Endothelial cell of umbilical vein (primary cell): ENCODE data around the gene CACNA1E.

Experiments used
- FOS ChIP-seq: IDR thresholded peaks from 2 replicates; pipeline ENCODE4 v1.6.1; 2011; ENCODE audit warnings: mild to moderate bottlenecking, low read length, moderate library complexity, borderline replicate concordance; ENCODE audit not compliant: insufficient read depth
- POLR2A ChIP-seq: IDR thresholded peaks from 2 replicates; pipeline ENCODE4 v1.6.1; 2012; ENCODE audit warnings: low read depth, mild to moderate bottlenecking, control low read depth, low read length
- TF ChIP-seq, protein P1 (sequence below), 2 donors: IDR thresholded peaks; 1 replicate in 1 of 2; 2 replicates in 1 of 2; pipeline ENCODE4 v1.5.1; 2011; ENCODE audit warnings: low read length in 2 of 2, mild to moderate bottlenecking in 2 of 2, moderate library complexity in 2 of 2, control low read depth in 1 of 2, inconsistent platforms in 1 of 2, low read depth in 1 of 2; ENCODE audit not compliant: insufficient read depth in 1 of 2; ENCODE audit errors: extremely low read depth in 1 of 2

DNA sequence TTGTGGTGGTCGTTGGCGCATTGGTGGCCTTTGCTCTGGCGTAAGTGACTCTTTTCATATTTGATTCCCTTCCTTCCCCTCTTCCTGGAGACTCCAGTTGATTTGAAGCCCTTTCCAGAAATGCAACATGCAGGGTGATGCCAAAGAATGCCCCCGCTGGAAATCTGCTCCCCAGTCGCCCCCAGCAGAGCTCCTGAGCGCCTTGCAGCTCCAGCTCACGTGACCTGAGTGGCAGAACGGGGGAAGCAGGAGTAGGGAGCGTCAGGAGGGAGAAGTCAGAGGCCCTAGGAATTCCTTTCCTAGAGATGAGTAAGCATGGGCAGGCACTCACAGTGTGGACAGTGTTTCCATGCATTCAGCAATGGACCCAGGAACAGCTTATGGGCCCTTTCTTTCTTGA lies 255.9 kb downstream of the CACNA1E start:
- TF ChIP-seq, protein P1, sequence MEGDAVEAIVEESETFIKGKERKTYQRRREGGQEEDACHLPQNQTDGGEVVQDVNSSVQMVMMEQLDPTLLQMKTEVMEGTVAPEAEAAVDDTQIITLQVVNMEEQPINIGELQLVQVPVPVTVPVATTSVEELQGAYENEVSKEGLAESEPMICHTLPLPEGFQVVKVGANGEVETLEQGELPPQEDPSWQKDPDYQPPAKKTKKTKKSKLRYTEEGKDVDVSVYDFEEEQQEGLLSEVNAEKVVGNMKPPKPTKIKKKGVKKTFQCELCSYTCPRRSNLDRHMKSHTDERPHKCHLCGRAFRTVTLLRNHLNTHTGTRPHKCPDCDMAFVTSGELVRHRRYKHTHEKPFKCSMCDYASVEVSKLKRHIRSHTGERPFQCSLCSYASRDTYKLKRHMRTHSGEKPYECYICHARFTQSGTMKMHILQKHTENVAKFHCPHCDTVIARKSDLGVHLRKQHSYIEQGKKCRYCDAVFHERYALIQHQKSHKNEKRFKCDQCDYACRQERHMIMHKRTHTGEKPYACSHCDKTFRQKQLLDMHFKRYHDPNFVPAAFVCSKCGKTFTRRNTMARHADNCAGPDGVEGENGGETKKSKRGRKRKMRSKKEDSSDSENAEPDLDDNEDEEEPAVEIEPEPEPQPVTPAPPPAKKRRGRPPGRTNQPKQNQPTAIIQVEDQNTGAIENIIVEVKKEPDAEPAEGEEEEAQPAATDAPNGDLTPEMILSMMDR (IDR thresholded peaks at IDR 0.05; ENCODE audit: extremely low read depth in 1 of 2, insufficient read depth in 1 of 2, low read depth in 1 of 2, low read length in 2 of 2): no peak
- TF ChIP-seq POLR2A: no peak
- no peak for TF ChIP-seq FOS
